Activated T-helper 1 cell treated with anti-CD3 and anti-CD28 coated beads, Interleukin-2, amount 50 U/mL, for 16 hours (primary cell): ENCODE data around the gene MAVS.
A peak's percentile ranks its signal among the peaks of the same experiment; 100 is the strongest.

Source experiments
- DNase-seq, 2 donors: peaks; one replicate each; pipeline ENCODE4 v3.0.0-alpha.2; 2020; ENCODE audit warnings: low read depth in 1 of 2, low spot score in 1 of 2

The MAVS gene

DNA sequence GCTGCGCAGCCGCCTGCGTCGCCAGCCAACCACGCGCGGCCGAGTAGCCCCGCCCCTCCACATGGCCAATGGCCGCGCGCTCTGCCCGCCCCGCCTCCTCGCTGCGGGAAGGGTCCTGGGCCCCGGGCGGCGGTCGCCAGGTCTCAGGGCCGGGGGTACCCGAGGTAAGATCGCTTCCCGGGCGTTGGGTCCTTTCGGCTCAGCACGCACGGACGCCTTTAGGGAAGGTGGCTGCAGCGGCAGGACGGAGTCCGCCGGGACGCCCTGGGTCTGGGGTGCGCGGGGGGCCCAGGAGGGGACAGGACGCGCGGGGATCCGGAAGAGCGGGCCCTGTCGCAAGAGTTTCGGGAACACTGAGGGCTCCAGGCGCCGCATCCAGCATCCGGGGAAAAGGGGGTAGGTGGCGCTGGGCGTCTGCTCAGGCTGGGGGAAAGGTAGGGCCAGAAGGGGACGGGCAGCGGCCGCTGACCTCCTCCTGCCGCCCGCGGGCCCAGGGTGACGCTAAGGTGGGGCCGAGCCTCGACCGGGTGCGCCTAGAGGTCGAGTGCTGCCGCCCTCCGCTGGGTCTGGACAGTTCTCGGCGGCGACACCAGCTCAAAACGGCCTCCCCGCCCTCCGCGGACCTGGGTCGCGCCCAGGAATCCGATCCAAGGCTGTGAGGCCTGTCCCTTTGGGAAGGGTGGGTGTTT lies at the start of gene MAVS:
Gene MAVS (plus strand): TSS at position 95 of the 689 bp plus-strand sequence. CDS start 7,791 bp downstream, outside the sequence.
- peak; percentile 63 to 80 for DNase-seq

DNA sequence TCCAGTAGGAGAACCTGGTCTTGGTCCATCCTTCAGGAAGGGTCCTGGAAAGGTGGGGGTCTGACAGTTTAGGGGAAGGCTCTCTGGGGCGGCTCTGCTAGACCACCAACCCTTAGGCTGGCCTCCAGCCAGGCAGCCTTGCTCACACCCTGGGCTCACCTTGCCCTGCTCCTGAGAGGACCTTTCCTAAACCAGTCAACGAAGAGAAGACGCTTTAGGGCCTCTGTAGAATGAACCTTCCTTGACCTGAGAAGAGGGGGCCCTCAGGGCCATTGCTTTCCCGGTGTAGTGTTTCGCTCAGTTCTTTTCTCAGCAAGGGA lies 49.4 kb upstream of the MAVS start:
- no peak for DNase-seq

DNA sequence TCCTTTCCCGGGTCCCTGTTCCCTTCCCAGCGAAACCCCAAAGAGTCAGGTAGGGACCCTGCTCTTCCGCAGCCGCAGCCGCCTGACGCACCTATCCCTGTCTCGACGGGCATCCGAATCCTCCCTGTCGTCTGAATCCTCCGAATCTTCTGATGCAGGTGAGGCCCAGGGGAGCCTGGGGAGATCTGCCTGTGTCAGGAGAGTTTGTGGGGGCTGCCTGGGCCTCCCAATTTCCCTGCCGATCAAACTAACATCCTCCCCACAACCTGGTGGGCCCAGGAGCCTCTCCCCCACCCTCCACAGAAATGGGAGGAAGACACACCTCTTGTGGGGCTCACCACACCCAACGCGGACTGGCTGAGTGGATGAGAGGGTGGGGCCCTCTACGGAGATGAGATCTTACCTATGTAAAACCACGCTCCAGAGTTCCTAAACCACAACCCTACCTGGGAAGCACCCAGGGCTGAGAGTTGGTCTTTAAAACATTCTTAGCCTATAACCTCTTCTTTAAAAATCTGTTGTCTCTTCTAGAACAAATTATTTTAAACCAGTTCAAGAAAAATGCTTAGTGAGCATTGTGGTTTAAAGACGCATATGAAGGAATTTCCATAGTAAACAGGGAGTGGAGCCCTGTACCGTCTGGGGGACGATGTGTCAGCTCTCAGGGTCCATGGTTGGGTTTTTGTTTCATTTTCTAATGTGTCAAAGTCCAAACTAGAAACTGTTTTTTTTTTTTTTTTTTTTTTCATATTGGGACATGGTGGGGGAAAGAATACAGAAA lies 48.9 kb upstream of the MAVS start:
- DNase-seq: no peak

DNA sequence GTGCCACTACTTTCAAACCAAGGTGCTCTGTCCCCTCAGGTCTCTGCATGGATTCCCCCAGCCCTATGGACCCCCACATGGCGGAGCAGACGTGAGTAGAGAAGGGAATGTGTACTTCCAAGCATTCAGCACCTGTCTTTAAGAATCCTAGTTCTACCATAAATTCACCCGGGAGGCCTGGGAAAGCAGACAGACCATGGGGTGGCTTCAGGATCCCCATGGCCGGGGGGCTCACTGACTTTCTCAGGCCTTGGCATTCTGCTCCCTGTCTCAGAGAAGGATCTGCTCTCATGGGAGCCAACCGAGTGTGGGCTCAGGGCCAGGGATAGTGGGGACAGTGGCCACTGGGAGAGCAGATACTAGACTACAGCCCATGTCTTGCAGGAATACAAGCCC lies 48.3 kb upstream of the MAVS start:
- DNase-seq: no peak

DNA sequence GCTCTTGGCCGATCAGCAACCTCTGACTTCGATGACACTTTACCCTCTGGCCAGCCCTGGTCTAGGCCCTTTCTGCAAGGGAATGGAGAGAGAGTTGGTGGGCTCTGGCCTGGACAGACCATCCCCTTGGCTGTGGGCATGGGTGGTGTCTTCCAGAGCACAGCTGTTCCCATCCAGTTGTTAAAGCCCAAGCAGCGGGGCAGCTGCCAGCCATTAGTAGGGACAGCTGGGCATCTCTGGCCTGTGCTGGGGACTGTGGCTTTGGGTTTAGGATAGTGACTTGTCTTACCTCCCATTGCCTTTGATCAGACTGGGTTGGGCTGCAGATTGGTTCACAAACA lies 47.8 kb upstream of the MAVS start:
- DNase-seq: no peak

DNA sequence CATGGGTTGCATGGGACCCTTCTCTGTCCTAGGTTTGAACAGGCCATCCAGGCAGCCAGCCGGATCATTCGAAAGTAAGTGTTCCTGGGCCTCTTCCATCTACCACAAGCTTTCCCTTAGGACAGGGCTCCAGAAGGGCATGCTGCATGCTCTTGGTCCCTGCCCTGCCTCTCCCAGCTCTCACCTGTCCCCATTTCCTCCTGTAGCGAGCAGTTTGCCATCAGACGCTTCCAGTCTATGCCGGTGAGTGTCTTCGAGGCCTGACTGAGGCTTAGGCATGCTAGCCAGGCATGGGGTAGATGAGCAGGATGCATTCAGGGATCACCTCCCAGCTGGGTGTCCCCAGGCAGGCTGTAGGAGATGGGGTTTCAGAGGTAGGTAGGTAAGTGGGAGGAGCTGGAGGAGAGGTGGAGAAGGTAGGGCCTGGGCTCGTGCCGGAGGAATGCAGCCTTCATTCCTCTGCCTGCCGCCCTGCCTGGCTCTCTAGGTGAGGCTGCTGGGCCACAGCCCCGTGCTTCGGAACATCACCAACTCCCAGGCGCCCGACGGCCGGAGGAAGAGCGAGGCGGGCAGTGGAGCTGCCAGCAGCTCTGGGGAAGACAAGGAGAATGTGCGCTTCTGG lies 46.3 kb upstream of the MAVS start:
- no peak for DNase-seq

DNA sequence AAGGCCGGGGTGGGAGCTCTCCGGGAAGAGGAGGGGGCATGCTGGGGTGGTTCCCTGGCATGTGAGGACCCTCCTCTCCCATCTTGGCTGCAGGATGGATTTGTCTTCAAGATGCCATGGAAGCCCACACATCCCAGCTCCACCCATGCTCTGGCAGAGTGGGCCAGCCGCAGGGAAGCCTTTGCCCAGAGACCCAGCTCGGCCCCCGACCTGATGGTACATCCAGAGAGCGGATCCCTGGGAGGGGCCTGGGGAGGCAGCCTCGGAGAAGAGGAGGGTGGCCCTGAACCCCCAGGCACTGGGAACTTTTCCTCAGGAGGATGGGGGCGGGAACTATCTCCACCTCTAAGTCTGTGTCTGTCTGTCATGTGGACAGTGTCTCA lies 45.8 kb upstream of the MAVS start:
- no peak for DNase-seq

DNA sequence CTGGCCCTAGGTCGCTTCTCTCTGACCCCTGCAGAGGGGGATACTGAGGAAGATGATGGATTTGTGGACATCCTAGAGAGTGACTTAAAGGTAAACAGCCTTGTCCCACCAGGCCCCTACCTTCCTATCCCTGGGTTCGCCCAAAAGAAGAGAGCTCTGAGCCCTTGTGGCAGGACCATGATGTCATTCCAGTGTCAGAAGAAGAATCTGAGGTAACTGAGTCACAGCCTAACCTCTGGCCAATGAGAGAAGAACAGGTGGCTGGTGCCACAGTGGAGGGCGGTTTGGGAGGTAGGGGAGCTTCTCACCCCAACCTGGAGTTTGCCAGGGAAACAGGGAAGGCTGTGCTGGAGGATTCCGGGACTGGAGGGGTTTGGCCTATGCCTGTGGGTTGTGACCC lies 45.3 kb upstream of the MAVS start:
- DNase-seq: no peak

DNA sequence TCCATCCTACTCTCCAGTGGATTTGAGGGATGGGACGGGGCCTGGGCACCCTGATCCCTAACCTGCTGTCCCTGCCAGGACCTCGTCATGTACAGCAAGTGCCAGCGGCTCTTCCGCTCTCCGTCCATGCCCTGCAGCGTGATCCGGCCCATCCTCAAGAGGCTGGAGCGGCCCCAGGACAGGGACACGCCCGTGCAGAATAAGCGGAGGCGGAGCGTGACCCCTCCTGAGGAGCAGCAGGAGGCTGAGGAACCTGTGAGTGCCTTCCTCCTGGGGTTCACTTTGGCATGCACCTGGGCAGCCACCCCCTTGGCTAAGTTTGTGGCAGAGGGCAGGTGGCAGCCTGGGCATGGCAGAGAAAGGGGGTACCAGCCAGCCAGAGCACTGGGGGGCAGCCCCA lies 44.8 kb upstream of the MAVS start:
- DNase-seq: no peak

DNA sequence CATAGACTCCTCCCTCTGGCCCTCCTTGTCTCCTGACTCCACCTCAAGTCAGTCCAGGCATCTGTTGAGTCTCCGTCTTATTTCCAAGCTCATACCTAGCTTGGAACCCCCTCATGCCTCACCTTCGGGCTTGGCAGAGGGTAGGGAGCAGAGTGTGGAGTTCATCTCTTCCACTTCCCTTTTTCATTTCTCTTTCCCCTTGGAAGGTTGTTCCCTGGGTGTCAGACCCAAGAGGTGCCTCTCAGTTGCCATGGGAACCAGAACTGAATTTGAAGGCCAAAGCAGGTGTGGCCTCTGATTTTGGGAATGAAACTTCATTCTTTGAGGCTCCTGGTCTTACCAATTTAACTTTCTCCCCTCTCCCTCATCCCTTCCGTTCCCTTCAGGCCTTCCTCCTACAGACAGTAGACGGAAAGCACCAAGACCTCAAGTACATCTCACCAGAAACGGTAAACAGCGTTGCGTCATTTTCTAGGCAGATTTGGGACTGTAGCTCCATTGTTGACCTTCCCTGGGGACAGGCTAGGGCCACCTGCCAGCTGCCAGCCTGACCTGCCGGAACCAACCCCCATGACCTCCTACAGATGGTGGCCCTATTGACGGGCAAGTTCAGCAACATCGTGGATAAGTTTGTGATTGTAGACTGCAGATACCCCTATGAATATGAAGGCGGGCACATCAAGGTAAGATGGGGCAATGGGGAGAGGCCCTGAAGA lies 44.0 kb upstream of the MAVS start:
- DNase-seq: no peak

DNA sequence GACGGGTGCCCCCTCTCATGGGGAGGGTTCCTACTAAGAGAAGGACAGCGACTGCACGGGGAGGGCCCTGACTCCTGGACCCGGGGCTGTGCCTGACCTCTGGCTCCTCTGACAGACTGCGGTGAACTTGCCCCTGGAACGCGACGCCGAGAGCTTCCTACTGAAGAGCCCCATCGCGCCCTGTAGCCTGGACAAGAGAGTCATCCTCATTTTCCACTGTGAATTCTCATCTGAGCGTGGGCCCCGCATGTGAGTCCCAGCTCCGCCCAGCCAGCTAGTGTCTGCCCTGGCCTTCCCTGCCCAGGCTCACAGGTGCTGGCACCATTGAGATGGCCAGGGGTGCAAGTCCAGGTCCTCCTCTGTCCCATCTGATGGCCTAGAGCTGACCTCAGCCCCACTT lies 43.3 kb upstream of the MAVS start:
- DNase-seq: no peak

DNA sequence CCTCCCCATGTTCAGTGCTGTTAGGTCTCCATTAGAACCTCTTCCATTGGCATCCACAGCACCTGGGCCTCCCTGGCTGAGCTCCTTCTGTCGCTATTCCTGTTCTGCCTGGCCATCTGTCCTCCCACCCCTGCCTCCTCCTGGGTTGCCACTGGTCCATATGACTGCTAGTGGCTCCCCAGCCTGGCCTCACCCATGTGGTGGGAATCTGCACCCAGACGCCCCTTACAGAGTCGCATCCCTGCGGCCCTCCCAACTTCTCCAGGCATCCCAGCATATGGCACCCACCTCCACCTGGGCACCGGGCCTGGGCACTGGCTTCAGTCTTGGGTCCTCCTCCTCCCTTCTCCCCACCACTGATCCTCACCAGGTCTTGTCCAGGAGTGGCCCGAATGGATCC lies 42.8 kb upstream of the MAVS start:
- DNase-seq: no peak

DNA sequence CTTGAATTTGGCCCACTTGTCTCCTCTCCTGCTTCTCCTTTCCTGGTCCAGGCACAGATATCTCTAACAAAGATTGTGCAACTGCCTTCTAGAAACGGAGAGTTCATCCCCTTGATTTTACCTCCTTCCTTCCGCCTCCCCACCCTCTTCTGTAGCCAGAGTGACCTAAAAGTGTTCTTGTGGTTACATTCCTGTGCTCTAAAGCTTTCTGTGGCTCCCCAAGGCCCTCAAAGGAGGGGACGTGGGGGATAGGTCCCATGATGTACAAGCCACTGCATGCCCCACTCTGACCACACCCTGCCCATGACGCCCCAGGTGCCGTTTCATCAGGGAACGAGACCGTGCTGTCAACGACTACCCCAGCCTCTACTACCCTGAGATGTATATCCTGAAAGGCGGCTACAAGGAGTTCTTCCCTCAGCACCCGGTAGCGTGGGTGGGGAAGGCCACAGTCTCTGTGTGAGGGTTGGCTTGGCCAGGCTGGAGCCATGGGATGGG lies 42.3 kb upstream of the MAVS start:
- no peak for DNase-seq

DNA sequence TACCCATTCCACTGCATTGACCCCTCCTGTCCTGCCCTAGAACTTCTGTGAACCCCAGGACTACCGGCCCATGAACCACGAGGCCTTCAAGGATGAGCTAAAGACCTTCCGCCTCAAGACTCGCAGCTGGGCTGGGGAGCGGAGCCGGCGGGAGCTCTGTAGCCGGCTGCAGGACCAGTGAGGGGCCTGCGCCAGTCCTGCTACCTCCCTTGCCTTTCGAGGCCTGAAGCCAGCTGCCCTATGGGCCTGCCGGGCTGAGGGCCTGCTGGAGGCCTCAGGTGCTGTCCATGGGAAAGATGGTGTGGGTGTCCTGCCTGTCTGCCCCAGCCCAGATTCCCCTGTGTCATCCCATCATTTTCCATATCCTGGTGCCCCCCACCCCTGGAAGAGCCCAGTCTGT lies 41.9 kb upstream of the MAVS start:
- DNase-seq: no peak

DNA sequence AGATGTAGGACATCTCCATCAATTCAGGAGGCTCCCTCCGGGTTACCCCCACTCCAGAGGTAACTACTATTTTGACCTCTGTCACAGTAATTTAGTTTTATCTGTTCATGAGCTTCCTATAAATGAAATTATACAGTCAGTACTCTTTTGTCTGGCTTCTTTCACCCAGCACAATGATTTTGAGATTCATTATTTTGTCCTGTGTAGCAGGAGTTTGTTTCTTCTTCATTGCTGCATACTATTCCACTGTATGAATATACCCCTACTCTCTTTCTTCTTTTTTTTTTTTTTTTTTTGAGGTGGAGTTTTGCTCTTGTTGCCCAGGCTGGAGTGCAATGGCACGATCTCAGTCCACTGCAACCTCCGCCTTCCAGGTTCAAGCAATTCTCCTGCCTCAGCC lies 38.1 kb upstream of the MAVS start:
- no peak for DNase-seq

DNA sequence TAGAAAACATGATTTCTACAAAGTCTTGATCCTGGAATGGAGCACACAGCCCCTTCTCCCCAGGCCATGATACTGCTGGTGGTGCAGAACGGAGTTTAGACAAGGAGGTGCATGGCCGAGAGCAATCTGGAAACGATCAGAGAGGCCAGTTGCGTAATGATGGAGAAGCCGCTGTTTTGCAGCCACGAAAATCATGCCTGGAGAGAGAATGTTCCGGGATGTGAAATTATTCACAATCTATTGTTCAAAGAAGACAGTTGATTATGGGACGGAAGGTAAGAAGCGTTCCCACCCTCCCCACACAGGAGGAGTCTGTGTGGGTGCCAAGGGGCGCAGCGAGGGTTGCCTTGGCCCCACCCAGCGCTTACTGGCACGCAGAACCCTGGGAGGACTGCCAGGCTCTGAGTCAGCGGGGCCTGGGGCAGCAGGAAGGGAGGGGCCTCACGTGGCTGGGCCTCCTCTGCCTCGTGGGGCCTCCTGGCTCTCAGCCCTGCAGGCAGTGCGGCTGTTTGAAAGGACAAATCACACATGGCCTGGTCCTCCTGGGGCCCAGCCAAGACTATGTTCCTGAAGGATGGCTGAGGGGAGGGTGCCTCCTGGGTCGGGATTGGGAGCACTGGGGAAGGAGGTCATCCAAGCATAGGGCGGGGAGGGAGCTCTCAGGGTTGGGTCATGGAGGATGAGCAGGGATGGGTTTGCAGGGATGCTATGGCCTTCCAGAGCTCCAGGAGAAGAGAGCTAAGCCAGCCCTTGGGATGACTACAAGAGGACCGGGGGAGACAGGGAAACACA lies 35.0 kb upstream of the MAVS start:
- peak; percentile 86 to 90 for DNase-seq

DNA sequence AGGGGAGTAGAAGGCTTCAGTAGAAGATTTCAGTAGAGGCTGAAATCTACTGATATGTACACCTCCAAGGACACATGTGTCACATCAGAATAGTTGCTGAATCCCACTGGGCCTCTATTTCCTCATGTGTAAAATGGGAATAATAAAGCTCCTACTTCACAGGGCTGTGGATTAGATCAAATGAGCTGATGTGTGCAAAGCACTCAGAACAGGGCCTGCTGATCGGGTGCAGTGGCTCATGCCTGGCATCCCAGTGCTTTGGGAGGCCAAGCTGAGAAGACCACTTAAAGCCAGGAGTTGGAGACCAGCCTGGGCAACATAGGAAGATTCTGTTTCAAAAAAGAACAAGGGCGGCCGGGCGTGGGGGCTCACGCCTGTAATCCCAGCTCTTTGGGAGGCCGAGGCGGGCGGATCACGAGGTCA lies 34.4 kb upstream of the MAVS start:
- no peak for DNase-seq

DNA sequence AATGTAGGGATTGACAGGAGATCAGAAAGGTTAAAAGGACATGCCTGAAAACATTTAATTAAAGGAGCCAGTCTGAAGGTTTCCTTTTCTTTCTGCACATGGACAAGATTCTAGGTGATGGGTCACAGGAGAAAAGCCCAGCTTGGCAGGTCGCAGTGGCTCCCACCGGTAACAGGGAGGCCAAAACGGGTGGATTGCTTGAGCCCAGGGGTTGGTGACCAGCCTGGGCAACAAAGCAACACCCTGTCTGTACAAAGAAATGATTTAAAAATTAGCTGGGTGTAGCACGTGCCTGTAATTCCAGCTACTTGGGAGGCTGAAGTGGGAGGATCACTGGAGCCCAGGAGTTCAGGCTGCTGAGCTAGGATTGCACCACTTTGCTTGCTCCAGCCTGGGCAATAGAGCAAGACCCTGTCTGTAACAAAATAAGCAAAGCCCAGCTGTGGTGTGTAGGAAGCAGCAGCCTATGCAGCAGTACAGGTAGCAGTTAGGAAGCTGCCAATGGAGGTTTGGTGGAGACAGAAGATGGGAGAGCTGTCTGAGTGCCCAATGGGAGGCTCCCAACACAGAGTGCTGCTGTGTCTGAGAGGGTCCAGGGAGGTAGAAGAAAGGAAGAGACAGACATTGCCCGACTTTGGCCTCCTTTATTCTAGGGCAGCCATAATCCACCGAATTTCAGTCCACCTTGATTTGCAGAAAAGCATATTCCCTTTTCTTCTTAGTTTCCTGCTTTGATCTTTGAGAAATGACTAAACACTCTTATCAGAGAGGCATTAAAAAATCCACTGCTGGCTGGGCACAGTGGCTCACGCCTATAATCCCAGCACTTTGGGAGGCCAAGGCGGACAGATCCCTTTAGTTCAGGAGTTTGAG lies 33.4 kb upstream of the MAVS start:
- DNase-seq: no peak

DNA sequence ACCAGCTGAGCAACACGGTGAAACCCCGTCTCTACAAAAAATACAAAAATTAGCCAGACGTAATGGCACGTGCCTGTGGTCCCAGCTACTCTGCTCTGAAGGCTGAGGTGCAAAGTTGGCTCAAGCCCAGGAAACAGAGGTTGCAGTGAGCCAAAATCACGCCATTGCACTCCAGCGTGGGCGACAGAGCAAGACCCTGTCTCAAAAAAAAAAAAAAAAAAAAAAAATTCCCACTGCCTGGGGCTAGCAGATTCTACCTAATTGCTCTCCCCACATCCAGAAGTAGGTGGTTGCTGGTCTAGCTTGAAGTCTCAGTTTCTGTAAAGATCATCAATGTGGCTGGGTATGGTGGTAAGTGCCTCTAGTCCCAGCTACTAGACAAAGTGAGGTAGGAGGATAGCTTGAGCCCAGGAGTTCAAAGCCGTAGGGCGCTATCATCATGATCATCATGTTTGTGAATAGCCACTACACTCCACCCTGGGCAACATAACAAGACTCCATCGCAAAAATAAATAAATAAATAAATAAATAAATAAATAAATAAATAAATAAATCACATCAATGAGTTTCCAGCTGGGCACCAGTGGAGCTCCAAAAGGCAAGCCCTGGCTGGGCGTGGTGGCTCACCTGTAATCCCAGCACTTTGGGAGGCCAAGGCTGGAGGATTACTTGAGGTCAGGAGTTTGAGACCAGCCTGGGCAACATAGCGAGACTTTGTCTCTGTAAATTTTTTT lies 32.6 kb upstream of the MAVS start:
- DNase-seq: no peak
